Smooth muscle cell (in vitro differentiated cells): ENCODE results near the gene PSEN2. TPM values are rescaled to one million over a fixed set of nuclear protein-coding genes. Genes with fewer than 3 reads are reported as not detected.

Experiments
- DNase-seq: peaks from one replicate; lab custom pipeline; 2025; ENCODE audit not compliant: unreplicated experiment; lab: John Stamatoyannopoulos, UW
- H2AFZ ChIP-seq: fragments of 200-600 bp; sonication (generic); 2 replicates; pipeline ENCODE4 v1.6.0; 2016; ENCODE audit warnings: antibody characterized with exemption, low read depth, mild to moderate bottlenecking
- H3F3A ChIP-seq: fragments of 200-600 bp; sonication (generic); 2 replicates; pipeline ENCODE4 v1.6.0; 2017; ENCODE audit warnings: antibody characterized with exemption, low read depth
- H3K27ac ChIP-seq: fragments of 200-600 bp; sonication (generic); 2 replicates; pipeline ENCODE4 v1.5.1; 2016; ENCODE audit warnings: low read depth, mild to moderate bottlenecking
- H3K27me3 ChIP-seq: fragments of 200-600 bp; sonication (generic); 2 replicates; pipeline ENCODE4 v1.6.1; 2016; ENCODE audit warnings: low read depth, mild to moderate bottlenecking
- H3K36me3 ChIP-seq: fragments of 200-600 bp; sonication (generic); 2 replicates; pipeline ENCODE4 v1.5.1; 2016; ENCODE audit warnings: low read depth
- H3K4me1 ChIP-seq: fragments of 200-600 bp; sonication (generic); 2 replicates; pipeline ENCODE4 v1.5.1; 2016; ENCODE audit warnings: low read depth
- H3K4me2 ChIP-seq: fragments of 200-600 bp; sonication (generic); 2 replicates; pipeline ENCODE4 v1.6.0; 2016; ENCODE audit warnings: mild to moderate bottlenecking
- H3K4me3 ChIP-seq: fragments of 200-600 bp; sonication (generic); 2 replicates; pipeline ENCODE4 v1.5.1; 2016; ENCODE audit warnings: mild to moderate bottlenecking
- H3K79me2 ChIP-seq: fragments of 200-600 bp; sonication (generic); 2 replicates; pipeline ENCODE4 v1.6.0; 2016; ENCODE audit warnings: low read depth, mild to moderate bottlenecking
- H3K9ac ChIP-seq: fragments of 200-600 bp; sonication (generic); 2 replicates; pipeline ENCODE4 v1.6.0; 2016; ENCODE audit warnings: low read depth
- H3K9me3 ChIP-seq: fragments of 200-600 bp; sonication (generic); replicated peaks from 2 replicates; pipeline ENCODE4 v1.5.1; 2016; ENCODE audit warnings: low read depth
- H4K20me1 ChIP-seq: fragments of 200-600 bp; sonication (generic); 2 replicates; pipeline ENCODE4 v1.6.0; 2016; ENCODE audit warnings: low read depth
- WGBS: methylation state at CpG from one replicate; pipeline ENCODE4 v1.1.7; 2016; ENCODE audit warnings: low lambda C conversion rate; 5-methylcytosine and 5-hydroxymethylcytosine counted together
- polyA plus RNA-seq: library from polyadenylated mRNA; unstranded; fragments of >200 nt; fragmentation: Nextera tagmentation; extraction: Ambion mirVana; gene quantifications from 2 replicates; pipeline ENCODE4 v1.2.1, GENCODE V29; 2016
- total RNA-seq: library from RNA; depleted of rRNA; stranded (reverse); fragments of >200 nt; gene quantifications from 2 replicates; pipeline ENCODE4 v1.2.3, GENCODE V29; 2014
- TF ChIP-seq, protein P1 (sequence below): fragments of 200-600 bp; sonication (generic); IDR thresholded peaks from 2 replicates; pipeline ENCODE4 v1.5.1; 2017; ENCODE audit warnings: borderline replicate concordance, mild to moderate bottlenecking, antibody characterized with exemption; ENCODE audit not compliant: insufficient read depth, poor library complexity, severe bottlenecking

Gene PSEN2
- total and polyA plus RNA-seq, 2 experiments from 2014 or later: 3.5 to 5.7 TPM

DNA sequence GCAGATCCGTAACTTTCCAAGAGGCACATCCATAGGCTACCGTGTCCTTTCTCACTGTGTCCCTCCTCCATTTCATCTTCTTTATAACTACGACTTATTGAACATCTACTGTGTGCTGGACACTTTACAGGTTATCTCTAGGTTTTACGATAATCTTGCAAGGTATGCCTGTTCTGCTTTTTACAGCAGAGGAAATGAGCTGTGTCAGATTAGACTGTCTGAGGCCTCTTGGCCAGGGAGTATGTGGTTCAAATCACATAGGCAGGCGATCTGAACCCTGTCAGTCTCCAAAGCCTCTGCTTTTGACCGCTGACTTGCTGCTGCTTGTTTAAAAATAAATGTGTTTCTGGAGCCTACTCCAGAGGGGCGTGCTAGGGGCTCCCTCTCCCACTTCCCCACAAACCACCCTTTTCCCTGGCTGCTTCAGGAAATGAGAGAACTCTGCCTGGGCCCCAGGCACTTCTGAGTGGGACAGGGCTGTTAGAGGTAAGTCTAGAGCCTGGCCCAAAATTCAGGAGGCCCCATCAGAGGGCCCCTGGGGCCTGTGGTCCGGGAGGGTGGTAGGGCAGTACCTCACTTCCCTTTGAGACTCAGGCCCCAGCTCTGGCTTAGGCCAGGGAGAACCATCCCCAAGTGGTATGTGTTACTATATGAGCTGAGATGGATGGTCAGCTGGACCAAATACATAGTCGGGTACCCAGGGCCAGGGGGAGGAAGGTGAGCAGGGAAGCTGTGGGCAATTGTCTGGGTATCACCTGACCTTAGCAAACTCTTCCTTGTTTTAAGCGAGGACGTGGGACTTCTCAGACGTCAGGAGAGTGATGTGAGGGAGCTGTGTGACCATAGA lies 4.4 kb downstream of the PSEN2 start:
- Histone ChIP-seq H3K79me2 (no peaks in the 10 kb centered on the region), H3K36me3 (no peaks in the 10 kb centered on the region), H3K9ac (no peak overlapping the region), H2AFZ (no peak overlapping the region), H3K4me3 (no peak overlapping the region), H4K20me1 (no peaks in the 10 kb centered on the region), H3K4me1 (peaks cover 8% of the 10 kb centered on the region), H3F3A (no peaks in the 10 kb centered on the region), H3K4me2 (no peak overlapping the region), H3K9me3 (no peaks in the 10 kb centered on the region), H3K27ac (no peak overlapping the region), H3K27me3 (no peaks in the 10 kb centered on the region)
- TF ChIP-seq, protein P1, sequence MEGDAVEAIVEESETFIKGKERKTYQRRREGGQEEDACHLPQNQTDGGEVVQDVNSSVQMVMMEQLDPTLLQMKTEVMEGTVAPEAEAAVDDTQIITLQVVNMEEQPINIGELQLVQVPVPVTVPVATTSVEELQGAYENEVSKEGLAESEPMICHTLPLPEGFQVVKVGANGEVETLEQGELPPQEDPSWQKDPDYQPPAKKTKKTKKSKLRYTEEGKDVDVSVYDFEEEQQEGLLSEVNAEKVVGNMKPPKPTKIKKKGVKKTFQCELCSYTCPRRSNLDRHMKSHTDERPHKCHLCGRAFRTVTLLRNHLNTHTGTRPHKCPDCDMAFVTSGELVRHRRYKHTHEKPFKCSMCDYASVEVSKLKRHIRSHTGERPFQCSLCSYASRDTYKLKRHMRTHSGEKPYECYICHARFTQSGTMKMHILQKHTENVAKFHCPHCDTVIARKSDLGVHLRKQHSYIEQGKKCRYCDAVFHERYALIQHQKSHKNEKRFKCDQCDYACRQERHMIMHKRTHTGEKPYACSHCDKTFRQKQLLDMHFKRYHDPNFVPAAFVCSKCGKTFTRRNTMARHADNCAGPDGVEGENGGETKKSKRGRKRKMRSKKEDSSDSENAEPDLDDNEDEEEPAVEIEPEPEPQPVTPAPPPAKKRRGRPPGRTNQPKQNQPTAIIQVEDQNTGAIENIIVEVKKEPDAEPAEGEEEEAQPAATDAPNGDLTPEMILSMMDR: no peak
- no peak for DNase-seq
- 73% methylated on average over 12 of the region's 12 CpGs for WGBS

DNA sequence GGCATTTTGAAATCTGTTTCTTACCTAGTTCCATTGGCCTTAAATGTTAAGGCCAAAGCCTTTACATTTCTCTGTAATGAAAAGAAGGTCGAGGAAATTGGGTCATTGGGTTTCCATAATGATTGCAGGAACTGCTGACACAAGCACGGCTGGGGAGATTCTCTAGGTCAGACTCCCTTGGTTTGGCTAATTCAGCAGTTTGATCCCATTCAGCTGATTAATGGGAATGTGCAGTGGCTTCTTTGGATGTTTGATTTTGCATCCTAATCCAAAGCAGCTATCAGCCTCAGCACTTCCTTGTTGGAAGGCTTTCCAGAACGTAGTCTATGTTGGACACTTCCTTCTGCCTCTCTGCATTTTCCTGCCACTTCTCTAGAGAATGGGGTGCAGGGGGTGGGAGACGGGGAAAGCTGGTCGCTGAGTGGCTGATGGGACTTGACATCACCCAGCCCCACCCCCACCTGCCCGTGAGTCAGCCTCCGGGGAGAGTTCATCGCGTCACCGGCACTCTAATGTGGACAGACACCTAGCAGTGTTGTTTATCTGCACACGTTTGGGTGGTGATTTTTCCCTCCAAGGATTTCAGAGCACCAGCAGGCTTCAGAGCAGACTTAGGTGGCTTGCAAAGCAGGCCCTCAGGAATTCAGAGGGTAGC lies 5.4 kb downstream of the PSEN2 start:
- no peak overlapping the region for H3K27ac ChIP-seq
- no peaks in the 10 kb centered on the region for H3K27me3 ChIP-seq
- DNase-seq: no peak
- 62% methylated on average over 11 of the region's 11 CpGs for WGBS
- no peak overlapping the region for H3K4me3 ChIP-seq
- no peaks in the 10 kb centered on the region for H3K9me3 ChIP-seq
- peaks cover 4% of the 10 kb centered on the region for H3K4me1 ChIP-seq
- TF ChIP-seq, protein P1: no peak
- no peaks in the 10 kb centered on the region for H3K36me3 ChIP-seq
- H3K79me2 ChIP-seq: no peaks in the 10 kb centered on the region
- H3K9ac ChIP-seq: no peak overlapping the region
- H4K20me1 ChIP-seq: no peaks in the 10 kb centered on the region
- H2AFZ ChIP-seq: no peak overlapping the region
- H3K4me2 ChIP-seq: no peak overlapping the region
- H3F3A ChIP-seq: no peaks in the 10 kb centered on the region

DNA sequence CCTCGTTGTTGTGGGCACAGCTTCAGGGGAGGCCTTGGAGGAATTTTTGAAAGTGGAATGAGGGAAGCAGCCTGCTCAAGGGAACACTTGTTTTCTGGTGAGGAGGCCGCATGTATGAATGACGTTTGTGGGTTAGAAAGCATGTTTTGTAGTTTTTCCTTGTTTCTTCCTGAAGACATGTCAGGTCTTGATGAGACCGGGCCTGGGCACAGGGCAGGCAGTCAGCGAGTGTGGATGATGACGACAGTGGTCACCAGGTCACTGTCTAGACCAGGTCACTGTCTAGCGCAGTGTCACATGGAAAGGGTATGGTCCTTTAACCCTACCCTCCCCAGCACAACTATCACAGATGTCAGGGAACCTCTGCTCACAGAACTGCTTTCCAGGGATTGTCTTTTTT lies 7.3 kb downstream of the PSEN2 start:
- no peaks in the 10 kb centered on the region for H3K27me3 ChIP-seq
- no peak overlapping the region for H3K4me2 ChIP-seq
- WGBS: 90% methylated on average over 7 of the region's 7 CpGs
- no peak overlapping the region for H3K27ac ChIP-seq
- H3K9me3 ChIP-seq: no peaks in the 10 kb centered on the region
- H3K36me3 ChIP-seq: no peaks in the 10 kb centered on the region
- H3K4me1 ChIP-seq: no peaks in the 10 kb centered on the region
- no peaks in the 10 kb centered on the region for H3K79me2 ChIP-seq
- TF ChIP-seq, protein P1: no peak
- H3K4me3 ChIP-seq: no peak overlapping the region
- no peak overlapping the region for H2AFZ ChIP-seq
- no peak for DNase-seq
- H3F3A ChIP-seq: no peaks in the 10 kb centered on the region
- no peaks in the 10 kb centered on the region for H4K20me1 ChIP-seq
- no peak overlapping the region for H3K9ac ChIP-seq
